Measurements from ENCODE around the gene CEND1.

The CEND1 gene

GRCh38 chr11:778976-779954 is 10.6 kb downstream of the CEND1 start:
- peaks cover 20 to 21% of the 10 kb centered on the region in 2 donors for H3K4me1 Mint-ChIP-seq (ENCODE audit: low read depth in 2 of 2)
- no peaks in the 10 kb centered on the region for H3K27me3 Mint-ChIP-seq
- H3K4me3 Mint-ChIP-seq = peak overlapping the region; percentile 41 to 57
- no peak for DNase-seq
- peak overlapping the region in 1 of 2 donors; percentile 55 for H3K27ac Mint-ChIP-seq
- H3K9me3 Mint-ChIP-seq = no peaks in the 10 kb centered on the region
- no peak for ATAC-seq (replicated peaks)
- H3K36me3 Mint-ChIP-seq (ENCODE audit: insufficient read depth) = peaks cover 13% of the 10 kb centered on the region

- H3K27me3 Mint-ChIP-seq = no peaks in the 10 kb centered on the region
- H3K9me3 Mint-ChIP-seq = no peaks in the 10 kb centered on the region
- DNase-seq (peak; percentile 92 to 95 (median 93)), ATAC-seq (replicated peaks) (peak; percentile 88)
- peak within 1 kb of the TSS; percentile 52 to 55 for H3K27ac Mint-ChIP-seq
- H3K4me1 Mint-ChIP-seq (ENCODE audit: low read depth in 2 of 2) = peaks cover 16 to 17% of the 10 kb centered on the region in 2 donors
- peak within 1 kb of the TSS; percentile 71 to 77 for H3K4me3 Mint-ChIP-seq
- H3K36me3 Mint-ChIP-seq (ENCODE audit: insufficient read depth) = peaks cover 13% of the 10 kb centered on the region
Measured at GRCh38 chr11:777288-778255, 12.3 kb downstream of the CEND1 start, which contains the start of gene GATD1. Gene GATD1, minus strand, starts transcription at chr11:777487. Its CDS starts 25 bp downstream, at chr11:777462.

GRCh38 chr11:776561-777287 is 13.2 kb downstream of the CEND1 start:
- H3K36me3 Mint-ChIP-seq (ENCODE audit: insufficient read depth) = peaks cover 13% of the 10 kb centered on the region
- ATAC-seq (replicated peaks) (peak; percentile 42), DNase-seq (peak in 1 of 3 experiments; percentile 18)
- no peaks in the 10 kb centered on the region for H3K27me3 Mint-ChIP-seq
- no peaks in the 10 kb centered on the region for H3K9me3 Mint-ChIP-seq
- peak overlapping the region; percentile 71 to 77 for H3K4me3 Mint-ChIP-seq
- H3K4me1 Mint-ChIP-seq (ENCODE audit: low read depth in 2 of 2) = peaks cover 16 to 17% of the 10 kb centered on the region in 2 donors
- peak overlapping the region; percentile 44 to 49 for H3K27ac Mint-ChIP-seq

- Mint-ChIP-seq H3K36me3 (ENCODE audit: insufficient read depth) (peaks cover 13% of the 10 kb centered on the region), H3K4me3 (peak overlapping the region; percentile 71 to 77), H3K4me1 (ENCODE audit: low read depth in 2 of 2) (peaks cover 16 to 17% of the 10 kb centered on the region in 2 donors), H3K27me3 (no peaks in the 10 kb centered on the region), H3K9me3 (no peaks in the 10 kb centered on the region), H3K27ac (peak overlapping the region; percentile 44 to 49)
- ATAC-seq (replicated peaks) (no peak), DNase-seq (no peak)
Measured at GRCh38 chr11:776263-776560, 13.7 kb downstream of the CEND1 start.

- Mint-ChIP-seq H3K4me3 (peak overlapping the region; percentile 71 to 77), H3K4me1 (ENCODE audit: low read depth in 2 of 2) (peaks cover 14 to 16% of the 10 kb centered on the region in 2 donors), H3K27me3 (no peaks in the 10 kb centered on the region), H3K36me3 (ENCODE audit: insufficient read depth) (peaks cover 17% of the 10 kb centered on the region), H3K9me3 (no peaks in the 10 kb centered on the region), H3K27ac (peak overlapping the region in 1 of 2 donors; percentile 44)
- no peak for ATAC-seq (replicated peaks)
- DNase-seq = no peak
Measured at GRCh38 chr11:774873-775592, 14.9 kb downstream of the CEND1 start.

GRCh38 chr11:773830-774229 is 16.1 kb downstream of the CEND1 start:
- H3K27me3 Mint-ChIP-seq = no peaks in the 10 kb centered on the region
- H3K36me3 Mint-ChIP-seq (ENCODE audit: insufficient read depth) = peaks cover 24% of the 10 kb centered on the region
- H3K27ac Mint-ChIP-seq = no peak overlapping the region
- peaks cover 12 to 16% of the 10 kb centered on the region in 2 donors for H3K4me1 Mint-ChIP-seq (ENCODE audit: low read depth in 2 of 2)
- no peaks in the 10 kb centered on the region for H3K9me3 Mint-ChIP-seq
- DNase-seq (no peak), ATAC-seq (replicated peaks) (no peak)
- no peak overlapping the region for H3K4me3 Mint-ChIP-seq

- H3K36me3 Mint-ChIP-seq (ENCODE audit: insufficient read depth) = peaks cover 24% of the 10 kb centered on the region
- DNase-seq = no peak
- H3K4me3 Mint-ChIP-seq = no peak overlapping the region
- H3K27ac Mint-ChIP-seq = no peak overlapping the region
- H3K4me1 Mint-ChIP-seq (ENCODE audit: low read depth in 2 of 2) = peaks cover 12 to 16% of the 10 kb centered on the region in 2 donors
- no peaks in the 10 kb centered on the region for H3K9me3 Mint-ChIP-seq
- ATAC-seq (replicated peaks) = no peak
- H3K27me3 Mint-ChIP-seq = no peaks in the 10 kb centered on the region
Measured at GRCh38 chr11:773425-773824, 16.5 kb downstream of the CEND1 start.

GRCh38 chr11:772429-773390 is 17.2 kb downstream of the CEND1 start:
- Mint-ChIP-seq H3K9me3 (no peaks in the 10 kb centered on the region), H3K36me3 (ENCODE audit: insufficient read depth) (peaks cover 24% of the 10 kb centered on the region), H3K27me3 (no peaks in the 10 kb centered on the region), H3K4me3 (no peak overlapping the region), H3K4me1 (ENCODE audit: low read depth in 2 of 2) (peaks cover 12 to 16% of the 10 kb centered on the region in 2 donors), H3K27ac (no peak overlapping the region)
- ATAC-seq (replicated peaks) = no peak
- no peak for DNase-seq

GRCh38 chr11:771617-772204 is 18.2 kb downstream of the CEND1 start:
- Mint-ChIP-seq H3K4me1 (ENCODE audit: low read depth in 2 of 2) (peaks cover 12 to 14% of the 10 kb centered on the region in 2 donors), H3K9me3 (no peaks in the 10 kb centered on the region), H3K27me3 (no peaks in the 10 kb centered on the region), H3K4me3 (no peak overlapping the region), H3K36me3 (ENCODE audit: insufficient read depth) (peaks cover 28% of the 10 kb centered on the region), H3K27ac (no peak overlapping the region)
- no peak for DNase-seq
- ATAC-seq (replicated peaks) = no peak

- no peak overlapping the region for H3K4me3 Mint-ChIP-seq
- no peaks in the 10 kb centered on the region for H3K27me3 Mint-ChIP-seq
- ATAC-seq (replicated peaks) (no peak), DNase-seq (no peak)
- no peak overlapping the region for H3K27ac Mint-ChIP-seq
- peaks cover 21% of the 10 kb centered on the region for H3K36me3 Mint-ChIP-seq (ENCODE audit: insufficient read depth)
- H3K9me3 Mint-ChIP-seq = no peaks in the 10 kb centered on the region
- peaks cover 7 to 10% of the 10 kb centered on the region in 2 donors for H3K4me1 Mint-ChIP-seq (ENCODE audit: low read depth in 2 of 2)
Measured at GRCh38 chr11:770642-771616, 19.0 kb downstream of the CEND1 start.

All from effector memory CD8-positive, alpha-beta T cell (primary cell).